Activated T-cell treated with anti-CD3 and anti-CD28 coated beads for 4 hours (primary cell): ENCODE results near the gene XRCC5.

Source experiments
- DNase-seq: peaks from one replicate; pipeline ENCODE4 v3.0.0-alpha.2; 2020

The XRCC5 gene

GRCh38 chr2:216236486-216236885 is 127.3 kb downstream of the XRCC5 start:
- no peak for DNase-seq

DNA sequence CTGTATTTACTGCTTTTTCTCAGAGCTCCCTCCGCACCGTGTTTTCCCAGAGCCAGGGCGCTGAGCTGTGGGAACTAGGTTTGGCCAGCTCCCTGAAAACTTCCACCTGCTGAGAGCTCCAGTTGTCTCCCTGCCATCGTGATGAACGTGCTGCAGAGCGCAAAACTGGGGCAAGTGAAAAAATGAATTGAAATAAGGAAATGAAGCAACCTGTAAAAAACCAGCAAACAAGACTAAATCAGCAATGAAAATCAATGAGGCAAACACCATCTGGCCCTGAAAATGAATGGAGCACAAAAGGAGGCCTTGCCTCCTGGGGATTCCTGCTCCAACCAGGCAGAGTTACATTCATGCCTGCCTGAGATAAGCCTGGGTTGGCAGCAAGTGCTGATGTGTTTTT is 133.2 kb downstream of the XRCC5 start:
- DNase-seq, result no peak

GRCh38 chr2:216243026-216243425 is 133.9 kb downstream of the XRCC5 start:
- DNase-seq, result no peak

- DNase-seq, result no peak
These were observed 136.3 kb downstream of the XRCC5 start for GRCh38 chr2:216245391-216245975.

DNA sequence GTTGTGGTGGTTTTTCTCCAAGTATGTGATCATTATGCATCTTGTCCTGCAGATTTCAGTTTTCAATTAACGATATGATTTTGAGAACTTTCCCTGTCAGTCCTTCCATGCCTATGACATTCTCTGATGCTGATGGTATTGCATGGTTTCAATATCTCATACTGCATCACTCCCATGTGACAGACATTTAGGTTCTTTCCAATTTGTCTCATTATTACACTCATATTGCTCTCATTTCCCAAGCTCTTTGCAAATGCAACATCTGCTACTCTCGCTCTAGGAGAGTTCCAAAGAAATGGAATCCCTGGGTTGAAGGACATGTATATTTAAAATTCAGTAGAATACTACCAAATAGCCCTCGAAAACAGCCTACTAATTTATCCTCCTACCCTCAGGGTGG is 137.6 kb downstream of the XRCC5 start:
- DNase-seq, result no peak
